ENCODE data around the gene CALML3.
"Not testable (repeated sequence)": the region's sequence is repeated elsewhere in the genome, so short reads cannot be mapped to it uniquely, and the experiment has no call there.

The CALML3 gene

GRCh38 chr10:5553400-5554170 is 28.8 kb downstream of the CALML3 start:
- no peak for DNase-seq (ENCODE audit: low spot score)

GRCh38 chr10:5555021-5555510 is 30.3 kb downstream of the CALML3 start:
- DNase-seq (ENCODE audit: low spot score) = no peak

- DNase-seq (ENCODE audit: low spot score) = no peak
Observed at GRCh38 chr10:5555881-5556280, 31.1 kb downstream of the CALML3 start.

GRCh38 chr10:5556576-5556975 is 31.8 kb downstream of the CALML3 start:
- no peak for DNase-seq (ENCODE audit: low spot score)

GRCh38 chr10:5557040-5557721 is 32.4 kb downstream of the CALML3 start:
- DNase-seq (ENCODE audit: low spot score) = no peak

- no peak for DNase-seq (ENCODE audit: low spot score)
Observed at GRCh38 chr10:5557799-5558771, 33.3 kb downstream of the CALML3 start.

GRCh38 chr10:5559022-5559421 is 34.3 kb downstream of the CALML3 start:
- DNase-seq (ENCODE audit: low spot score) = not testable (repeated sequence)

GRCh38 chr10:5559642-5560141 is 34.9 kb downstream of the CALML3 start:
- no peak for DNase-seq (ENCODE audit: low spot score)

GRCh38 chr10:5560142-5560816 is 35.5 kb downstream of the CALML3 start:
- DNase-seq (ENCODE audit: low spot score) = no peak

- DNase-seq (ENCODE audit: low spot score) = no peak
Observed at GRCh38 chr10:5560817-5561703, 36.3 kb downstream of the CALML3 start.

- no peak for DNase-seq (ENCODE audit: low spot score)
Observed at GRCh38 chr10:5561704-5562645, 37.2 kb downstream of the CALML3 start.

- DNase-seq (ENCODE audit: low spot score) = no peak
Observed at GRCh38 chr10:5563321-5563961, 38.7 kb downstream of the CALML3 start.

GRCh38 chr10:5563991-5564536 is 39.3 kb downstream of the CALML3 start:
- no peak for DNase-seq (ENCODE audit: low spot score)

GRCh38 chr10:5564537-5565204 is 39.9 kb downstream of the CALML3 start:
- DNase-seq (ENCODE audit: low spot score) = no peak

- no peak for DNase-seq (ENCODE audit: low spot score)
Observed at GRCh38 chr10:5565205-5565545, 40.4 kb downstream of the CALML3 start.

GRCh38 chr10:5565671-5566581 is 41.2 kb downstream of the CALML3 start:
- no peak for DNase-seq (ENCODE audit: low spot score)

GRCh38 chr10:5566614-5567013 is 41.9 kb downstream of the CALML3 start:
- no peak for DNase-seq (ENCODE audit: low spot score)

Data from NAMALWA (cell line).